GM23338 (cell line): Measurements from ENCODE around the gene TBC1D32. TPM values are rescaled to one million over a fixed set of nuclear protein-coding genes. Genes with fewer than 3 reads are reported as not detected.

ENCODE experiments used
- ATAC-seq: fragments of 200-7000 bp; cut with Tn5 transposase; 3 replicates; pipeline ENCODE4 v1.9.1; 2020
- DNase-seq: peaks from one replicate; pipeline ENCODE4 v3.0.0-alpha.2; 2015; ENCODE audit warnings: low spot score
- H2AFZ ChIP-seq: fragments of 200-600 bp; sonication (generic); 2 replicates; pipeline ENCODE4 v1.8.0; 2016; ENCODE audit warnings: antibody characterized with exemption, mild to moderate bottlenecking, moderate library complexity
- H3F3A ChIP-seq: fragments of 200-600 bp; sonication (generic); replicated peaks from 2 replicates; pipeline ENCODE4 v1.8.0; 2017; ENCODE audit warnings: antibody characterized with exemption, mixed run types, low read depth
- H3K27ac ChIP-seq: fragments of 200-600 bp; sonication (generic); 2 replicates; pipeline ENCODE4 v1.6.1; 2016; ENCODE audit warnings: low read depth
- H3K27me3 ChIP-seq: fragments of 200-600 bp; sonication (generic); 2 replicates; pipeline ENCODE4 v1.8.0; 2016; ENCODE audit warnings: mild to moderate bottlenecking, mixed run types, moderate library complexity; ENCODE audit not compliant: insufficient read depth
- H3K36me3 ChIP-seq: fragments of 200-600 bp; sonication (generic); 2 replicates; pipeline ENCODE4 v1.8.0; 2016; ENCODE audit warnings: mild to moderate bottlenecking; ENCODE audit not compliant: insufficient read depth
- H3K4me1 ChIP-seq: fragments of 200-600 bp; sonication (generic); 2 replicates; pipeline ENCODE4 v1.8.0; 2016; ENCODE audit warnings: mild to moderate bottlenecking, moderate library complexity; ENCODE audit not compliant: insufficient read depth
- H3K4me2 ChIP-seq: fragments of 200-600 bp; sonication (generic); 2 replicates; pipeline ENCODE4 v1.7.1; 2017; ENCODE audit warnings: mixed run types
- H3K4me3 ChIP-seq: fragments of 200-600 bp; sonication (generic); 2 replicates; pipeline ENCODE4 v1.6.1; 2016; ENCODE audit warnings: mixed run types
- H3K79me2 ChIP-seq: fragments of 200-600 bp; sonication (generic); replicated peaks from 2 replicates; pipeline ENCODE4 v1.8.0; 2017; ENCODE audit warnings: mild to moderate bottlenecking; ENCODE audit not compliant: insufficient read depth
- H3K9me2 ChIP-seq: fragments of 200-600 bp; sonication (generic); 2 replicates; pipeline ENCODE4 v1.8.0; 2017; ENCODE audit not compliant: insufficient read depth
- H4K20me1 ChIP-seq: fragments of 200-600 bp; sonication (generic); replicated peaks from 2 replicates; pipeline ENCODE4 v1.8.0; 2017; ENCODE audit warnings: mild to moderate bottlenecking; ENCODE audit not compliant: insufficient read depth
- H3K27ac Mint-ChIP-seq: 2 replicates; pipeline ENCODE4 v1.8.0; 2020; ENCODE audit warnings: inconsistent platforms, mild to moderate bottlenecking, moderate library complexity, mixed read lengths
- H3K27me3 Mint-ChIP-seq: 3 replicates; pipeline ENCODE4 v1.8.0; 2022; ENCODE audit warnings: low read depth, mild to moderate bottlenecking, moderate library complexity, mixed read lengths, inconsistent platforms; ENCODE audit not compliant: insufficient read depth, poor library complexity
- H3K36me3 Mint-ChIP-seq: 3 replicates; pipeline ENCODE4 v1.8.0; 2021; ENCODE audit warnings: low read depth, mild to moderate bottlenecking, inconsistent platforms, moderate library complexity, mixed read lengths
- H3K4me1 Mint-ChIP-seq: 3 replicates; pipeline ENCODE4 v1.8.0; 2020; ENCODE audit warnings: mild to moderate bottlenecking, inconsistent platforms, mixed read lengths
- H3K4me3 Mint-ChIP-seq: 3 replicates; pipeline ENCODE4 v1.8.0; 2021; ENCODE audit warnings: moderate library complexity, mild to moderate bottlenecking, inconsistent platforms, mixed read lengths
- H3K9me3 Mint-ChIP-seq: 3 replicates; pipeline ENCODE4 v1.8.0; 2020; ENCODE audit warnings: moderate library complexity, mild to moderate bottlenecking, inconsistent platforms, mixed read lengths
- CTCF ChIP-seq, 2 experiments: fragments of 200-600 bp in 1 of 2; sonication (generic) in 1 of 2; conservative IDR thresholded peaks; 2 replicates each; pipeline versions ENCODE4 v1.5.1 to v1.6.1; 2016 to 2017; ENCODE audit warnings: antibody characterized with exemption in 2 of 2, low read depth in 2 of 2, mild to moderate bottlenecking in 2 of 2, moderate library complexity in 1 of 2
- ETS1 ChIP-seq: IDR thresholded peaks from 2 replicates; pipeline ENCODE4 v1.6.1; 2016; ENCODE audit warnings: antibody characterized with exemption
- EZH2 ChIP-seq: fragments of 200-600 bp; sonication (generic); IDR thresholded peaks from one replicate; pipeline ENCODE4 v1.8.0; 2017; ENCODE audit warnings: antibody characterized with exemption, mild to moderate bottlenecking, low read depth; ENCODE audit not compliant: unreplicated experiment
- EZH2phosphoT487 ChIP-seq: fragments of 200-600 bp; sonication (generic); IDR thresholded peaks from one replicate; pipeline ENCODE4 v1.8.1; 2018; ENCODE audit warnings: antibody characterized with exemption; ENCODE audit not compliant: unreplicated experiment
- JUNB ChIP-seq: IDR thresholded peaks from one replicate; pipeline ENCODE4 v1.6.1; 2016; ENCODE audit warnings: antibody characterized with exemption; ENCODE audit not compliant: unreplicated experiment
- NANOG ChIP-seq: IDR thresholded peaks from 2 replicates; pipeline ENCODE4 v1.6.1; 2016; ENCODE audit warnings: antibody characterized with exemption, borderline replicate concordance
- POLR2AphosphoS5 ChIP-seq: IDR thresholded peaks from 2 replicates; pipeline ENCODE4 v1.6.1; 2016; ENCODE audit warnings: antibody characterized with exemption, low read depth
- STAT1 ChIP-seq: IDR thresholded peaks from one replicate; pipeline ENCODE4 v1.6.1; 2016; ENCODE audit warnings: antibody characterized with exemption; ENCODE audit not compliant: unreplicated experiment
- ZNF331 ChIP-seq: fragments of 250-450 bp; sonication (Bioruptor Pico); IDR thresholded peaks from 2 replicates; pipeline ENCODE4 v1.5.0; 2020; ENCODE audit warnings: low read depth, mild to moderate bottlenecking, moderate library complexity
- ZNF462 ChIP-seq: fragments of 250-450 bp; sonication (Bioruptor Pico); IDR thresholded peaks from 2 replicates; pipeline ENCODE4 v1.5.0; 2020; ENCODE audit warnings: mild to moderate bottlenecking, moderate library complexity
- polyA plus RNA-seq: library from polyadenylated mRNA; unstranded; fragments of >200 nt; fragmentation: Nextera tagmentation; extraction: Ambion mirVana; gene quantifications from 2 replicates; pipeline ENCODE4 v1.2.1, GENCODE V29; 2016
- total RNA-seq: library from RNA; depleted of rRNA; stranded (reverse); fragments of >200 nt; shearing (Covaris generic); gene quantifications from 2 replicates; pipeline ENCODE4 v1.2.3, GENCODE V29; 2014

TBC1D32 gene
- total and polyA plus RNA-seq, 2 experiments from 2014 or later = 8.9 to 10.4 TPM

- no peak for TF ChIP-seq ETS1
- TF ChIP-seq CTCF (conservative IDR thresholded peaks at IDR 0.05; ENCODE audit: low read depth in 2 of 2) = no peak
- TF ChIP-seq POLR2AphosphoS5 = no peak
- no peak for TF ChIP-seq ZNF331
- no peak for TF ChIP-seq JUNB
- TF ChIP-seq EZH2 = no peak
- no peak for TF ChIP-seq NANOG
- TF ChIP-seq STAT1 = no peak
These were observed 293.4 kb downstream of the TBC1D32 start (continued) for GRCh38 chr6:121040831-121041230.

GRCh38 chr6:121033091-121033490 is 301.2 kb downstream of the TBC1D32 start:
- Histone ChIP-seq H3K27ac (no peak overlapping the region), H3F3A (no peaks in the 10 kb centered on the region), H3K4me3 (no peak overlapping the region), H3K4me2 (no peak overlapping the region), H3K36me3 (no peaks in the 10 kb centered on the region), H3K9me2 (no peaks in the 10 kb centered on the region), H3K79me2 (no peaks in the 10 kb centered on the region), H3K27me3 (no peaks in the 10 kb centered on the region), H2AFZ (no peak overlapping the region), H3K4me1 (no peaks in the 10 kb centered on the region), H4K20me1 (no peaks in the 10 kb centered on the region)
- H3K27ac Mint-ChIP-seq = no peak overlapping the region
- H3K4me3 Mint-ChIP-seq = no peak overlapping the region
- H3K27me3 Mint-ChIP-seq = no peaks in the 10 kb centered on the region
- TF ChIP-seq ZNF331 = no peak
- no peak for TF ChIP-seq POLR2AphosphoS5
- DNase-seq (no peak), ATAC-seq (no peak)
- H3K4me1 Mint-ChIP-seq = no peaks in the 10 kb centered on the region
- no peaks in the 10 kb centered on the region; the same call in 2 of the 3 replicates for H3K9me3 Mint-ChIP-seq
- no peaks in the 10 kb centered on the region for H3K36me3 Mint-ChIP-seq

- Mint-ChIP-seq H3K27me3 (no peaks in the 10 kb centered on the region), H3K4me1 (no peaks in the 10 kb centered on the region), H3K9me3 (no peaks in the 10 kb centered on the region; the same call in 2 of the 3 replicates), H3K27ac (no peak overlapping the region), H3K4me3 (no peak overlapping the region), H3K36me3 (no peaks in the 10 kb centered on the region)
- H3K4me3 ChIP-seq = no peak overlapping the region
- H4K20me1 ChIP-seq = no peaks in the 10 kb centered on the region
- H2AFZ ChIP-seq = no peak overlapping the region
- no peak overlapping the region for H3K4me2 ChIP-seq
- ATAC-seq = no peak
- no peaks in the 10 kb centered on the region for H3K9me2 ChIP-seq
- H3F3A ChIP-seq = no peaks in the 10 kb centered on the region
- H3K79me2 ChIP-seq = no peaks in the 10 kb centered on the region
- H3K36me3 ChIP-seq = no peaks in the 10 kb centered on the region
- H3K4me1 ChIP-seq = no peaks in the 10 kb centered on the region
- no peaks in the 10 kb centered on the region for H3K27me3 ChIP-seq
- no peak for DNase-seq
- no peak overlapping the region for H3K27ac ChIP-seq
- no peak for TF ChIP-seq EZH2
- no peak for TF ChIP-seq EZH2phosphoT487
- no peak for TF ChIP-seq ZNF331
- no peak for TF ChIP-seq ZNF462 (CRISPR knock-in tag)
These were observed 301.8 kb downstream of the TBC1D32 start for GRCh38 chr6:121032268-121033006.
